ENCODE measurements around the gene AKR1B1. TPM values are rescaled to one million over a fixed set of nuclear protein-coding genes. Genes with fewer than 3 reads are reported as not detected.
A peak's percentile ranks its signal among the peaks of the same experiment; 100 is the strongest.
"Not testable (repeated sequence)": the region's sequence is repeated elsewhere in the genome, so short reads cannot be mapped to it uniquely, and the experiment has no call there.

The AKR1B1 gene
- total and polyA plus RNA-seq, 9 of the 15 experiments (the other 6 are each of a cell fraction or from before 2014, with no cell fraction given) = 2.0 to 10.6 (median 6.2) TPM

DNA sequence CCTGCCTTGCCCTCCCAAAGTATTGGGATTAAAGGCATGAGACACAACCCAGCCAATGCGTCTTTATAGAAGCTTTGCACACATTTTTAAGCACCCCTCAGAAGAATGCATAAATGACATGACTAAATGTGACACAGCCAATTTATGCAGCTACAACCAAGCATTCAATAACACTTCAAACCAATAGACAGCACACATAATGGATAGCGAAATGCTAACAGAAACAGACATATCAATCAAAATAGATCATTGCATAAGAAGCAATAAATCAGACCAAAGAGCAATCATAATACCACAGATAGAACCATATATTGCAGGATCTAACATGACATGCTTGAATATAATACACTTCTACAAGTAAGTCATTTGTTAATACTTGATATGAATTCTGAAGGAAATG is 34.2 kb upstream of the AKR1B1 start:
- H3K9me3 ChIP-seq (replicated peaks; ENCODE audit: control insufficient read depth, insufficient read depth, low read depth, low read length) = no peaks in the 10 kb centered on the region
- in situ Hi-C loops (cut with MboI) = no loop called here
- FAIRE-seq (no peak), DNase-seq (ENCODE audit: extremely low read depth in 1 of 4, low spot score in 3 of 4) (no peak), ATAC-seq (no peak)
- H3K4me2 ChIP-seq (ENCODE audit: insufficient read depth, low read length) = no peak overlapping the region
- H2AFZ ChIP-seq (ENCODE audit: low read depth, low read length) = no peak overlapping the region
- intact Hi-C loops (cut with micrococcal nuclease) = no loop called here
- ChIA-PET CTCF (ENCODE audit: low intra/inter-chr PET ratio) (no interaction called here), POLR2A (interaction anchor here (1.3 kb wide), 1 partner anchor 21 kb away, joined by 3 read pairs; no protein-coding TSS in a partner anchor)
- no peaks in the 10 kb centered on the region for H3K36me3 ChIP-seq (ENCODE audit: control insufficient read depth, insufficient read depth, low read length)
- 0% methylated on average over 2 of the region's 2 CpGs for WGBS (ENCODE audit: insufficient coverage, low coverage, missing lambda C conversion rate)
- no peak overlapping the region for H3K9ac ChIP-seq (ENCODE audit: insufficient read depth in 1 of 2, low read depth in 2 of 2, low read length in 2 of 2)
- peaks cover 0 to 3% of the 10 kb centered on the region in 2 experiments; a peak in 1 of 5 replicates for H3K27me3 ChIP-seq (ENCODE audit: control insufficient read depth in 2 of 2, insufficient read depth in 2 of 2, low read length in 2 of 2)
- no peaks in the 10 kb centered on the region for H3K79me2 ChIP-seq (ENCODE audit: control insufficient read depth, insufficient read depth, low read length)
- H3K9me1 ChIP-seq (ENCODE audit: control insufficient read depth, insufficient read depth, low read length) = no peaks in the 10 kb centered on the region
- no peak overlapping the region for H3K27ac ChIP-seq (ENCODE audit: extremely low read depth, low read depth, low read length)
- TF ChIP-seq ZNF274 (IDR thresholded peaks at IDR 0.05; ENCODE audit: borderline replicate concordance, low read depth, low read length) (no peak), ZNF395 (CRISPR knock-in tag; IDR thresholded peaks at IDR 0.05) (no peak), TAL1 (IDR thresholded peaks at IDR 0.05) (no peak), ZNF239 (CRISPR knock-in tag; IDR thresholded peaks at IDR 0.05) (no peak), RNF2 (IDR thresholded peaks at IDR 0.05) (no peak)
- H3K4me3 ChIP-seq = no peak overlapping the region
- no TSS peak for BruUV-seq (replicated peaks)
- no peaks in the 10 kb centered on the region for H3K4me1 ChIP-seq (replicated peaks in 1 of 2; ENCODE audit: control insufficient read depth in 2 of 2, insufficient read depth in 2 of 2, low read length in 2 of 2)
- no peaks in the 10 kb centered on the region for H4K20me1 ChIP-seq (replicated peaks; ENCODE audit: control insufficient read depth, insufficient read depth, low read length)

GRCh38 chr7:134487721-134488120 is 28.8 kb upstream of the AKR1B1 start:
- H3K27me3 ChIP-seq (ENCODE audit: control insufficient read depth in 2 of 2, insufficient read depth in 2 of 2, low read length in 2 of 2); in situ Hi-C loops (cut with MboI); H3K27ac ChIP-seq (ENCODE audit: extremely low read depth, low read depth, low read length); H3K4me2 ChIP-seq (ENCODE audit: insufficient read depth, low read length); DNase-seq (ENCODE audit: extremely low read depth in 1 of 4, low spot score in 3 of 4); H2AFZ ChIP-seq (ENCODE audit: low read depth, low read length); ATAC-seq; H3K4me1 ChIP-seq (replicated peaks in 1 of 2; ENCODE audit: control insufficient read depth in 2 of 2, insufficient read depth in 2 of 2, low read length in 2 of 2); intact Hi-C loops (cut with micrococcal nuclease); H3K9me3 ChIP-seq (replicated peaks; ENCODE audit: control insufficient read depth, insufficient read depth, low read depth, low read length); H3K9ac ChIP-seq (ENCODE audit: insufficient read depth in 1 of 2, low read depth in 2 of 2, low read length in 2 of 2); FAIRE-seq; BruUV-seq (replicated peaks); H4K20me1 ChIP-seq (replicated peaks; ENCODE audit: control insufficient read depth, insufficient read depth, low read length); H3K4me3 ChIP-seq; H3K79me2 ChIP-seq (ENCODE audit: control insufficient read depth, insufficient read depth, low read length); H3K36me3 ChIP-seq (ENCODE audit: control insufficient read depth, insufficient read depth, low read length); H3K9me1 ChIP-seq (ENCODE audit: control insufficient read depth, insufficient read depth, low read length): not testable (repeated sequence)
- TF ChIP-seq ZNF316 (IDR thresholded peaks at IDR 0.05) = peak; percentile 86
- TF ChIP-seq C11orf30 (IDR thresholded peaks at IDR 0.05; ENCODE audit: low read depth) = peak; percentile 60
- TF ChIP-seq MAFG (tag; conservative IDR thresholded peaks at IDR 0.05) = peak; percentile 64
- ChIA-PET CTCF (ENCODE audit: low intra/inter-chr PET ratio) (interaction anchor here (0.7 kb wide), 1 partner anchor 47 kb away, joined by 3 read pairs; no protein-coding TSS in a partner anchor), POLR2A (interaction anchor here (0.6 to 1.2 kb wide), 2 partner anchors 55 to 161 kb away, joined by 3 read pairs; no protein-coding TSS in a partner anchor)
- 1% methylated on average over 4 of the region's 4 CpGs for WGBS (ENCODE audit: insufficient coverage, low coverage, missing lambda C conversion rate)
